Type B pancreatic cell (in vitro differentiated cells): ENCODE measurements around the gene MRGPRF. TPM values are rescaled to one million over a fixed set of nuclear protein-coding genes. Genes with fewer than 3 reads are reported as not detected.
A peak's percentile ranks its signal among the peaks of the same experiment; 100 is the strongest.
"Not testable (repeated sequence)": the region's sequence is repeated elsewhere in the genome, so short reads cannot be mapped to it uniquely, and the experiment has no call there.

ENCODE experiments used
- DNase-seq: peaks from one replicate; pipeline ENCODE4 v3.0.0; 2021; ENCODE audit warnings: mixed read lengths; ENCODE audit not compliant: unreplicated experiment; ENCODE audit errors: extremely low spot score
- H3K27ac Mint-ChIP-seq: 2 replicates; pipeline ENCODE4 v1.8.0; 2021; ENCODE audit warnings: mild to moderate bottlenecking, mixed read lengths
- H3K27me3 Mint-ChIP-seq: 2 replicates; pipeline ENCODE4 v1.8.0; 2021; ENCODE audit warnings: mixed read lengths
- H3K36me3 Mint-ChIP-seq: 2 replicates; pipeline ENCODE4 v1.8.0; 2021; ENCODE audit warnings: mixed read lengths
- H3K4me1 Mint-ChIP-seq: one replicate; pipeline ENCODE4 v1.8.0; 2021; ENCODE audit warnings: mixed read lengths; ENCODE audit not compliant: unreplicated experiment
- H3K4me3 Mint-ChIP-seq: 2 replicates; pipeline ENCODE4 v1.8.0; 2021; ENCODE audit warnings: mild to moderate bottlenecking, mixed read lengths
- H3K9me3 Mint-ChIP-seq: 2 replicates; pipeline ENCODE4 v1.8.0; 2021; ENCODE audit warnings: mixed read lengths
- CTCF ChIP-seq: fragments of 200-600 bp; sonication (generic); conservative IDR thresholded peaks from 2 replicates; pipeline ENCODE4 v1.5.0; 2021; ENCODE audit warnings: antibody characterized with exemption, mild to moderate bottlenecking
- total RNA-seq: library from RNA; stranded (reverse); gene quantifications from 2 replicates; pipeline ENCODE4 v1.2.1, GENCODE V29; 2021; ENCODE audit warnings: low replicate concordance

Gene MRGPRF
- total RNA-seq, 1 donor from 2014 or later: 1.4 TPM

- TF ChIP-seq CTCF: no peak
- H3K9me3 Mint-ChIP-seq: no peaks in the 10 kb centered on the region
- H3K4me1 Mint-ChIP-seq: peaks cover 27% of the 10 kb centered on the region
- no peaks in the 10 kb centered on the region for H3K36me3 Mint-ChIP-seq
- no peak overlapping the region for H3K4me3 Mint-ChIP-seq
- no peak for DNase-seq
- no peaks in the 10 kb centered on the region for H3K27me3 Mint-ChIP-seq
- no peak overlapping the region for H3K27ac Mint-ChIP-seq
Measured at GRCh38 chr11:68976095-68976494, 37.0 kb downstream of the MRGPRF start.

GRCh38 chr11:68974421-68975194, 38.4 kb downstream of the MRGPRF start:
- DNase-seq: no peak
- H3K4me1 Mint-ChIP-seq: peaks cover 27% of the 10 kb centered on the region
- H3K9me3 Mint-ChIP-seq: no peaks in the 10 kb centered on the region
- H3K27me3 Mint-ChIP-seq: no peaks in the 10 kb centered on the region
- H3K4me3 Mint-ChIP-seq: no peak overlapping the region
- H3K27ac Mint-ChIP-seq: no peak overlapping the region
- no peaks in the 10 kb centered on the region for H3K36me3 Mint-ChIP-seq
- TF ChIP-seq CTCF: no peak

- not testable (repeated sequence) for DNase-seq, H3K27me3 Mint-ChIP-seq, H3K4me3 Mint-ChIP-seq, H3K9me3 Mint-ChIP-seq, H3K36me3 Mint-ChIP-seq, H3K27ac Mint-ChIP-seq
- H3K4me1 Mint-ChIP-seq: peaks cover 27% of the 10 kb centered on the region
Measured at GRCh38 chr11:68973706-68974105, 39.3 kb downstream of the MRGPRF start.

GRCh38 chr11:68973219-68973618, 39.8 kb downstream of the MRGPRF start:
- Mint-ChIP-seq H3K27me3 (no peaks in the 10 kb centered on the region), H3K27ac (peak overlapping the region; percentile 63), H3K9me3 (no peaks in the 10 kb centered on the region), H3K36me3 (no peaks in the 10 kb centered on the region), H3K4me3 (no peak overlapping the region), H3K4me1 (peaks cover 27% of the 10 kb centered on the region)
- no peak for TF ChIP-seq CTCF
- DNase-seq: no peak

GRCh38 chr11:68970921-68971636, 42.0 kb downstream of the MRGPRF start:
- H3K27ac Mint-ChIP-seq: peak overlapping the region; percentile 55
- DNase-seq: no peak
- H3K27me3 Mint-ChIP-seq: no peaks in the 10 kb centered on the region
- no peaks in the 10 kb centered on the region for H3K9me3 Mint-ChIP-seq
- no peak for TF ChIP-seq CTCF
- H3K36me3 Mint-ChIP-seq: no peaks in the 10 kb centered on the region
- H3K4me1 Mint-ChIP-seq: peaks cover 22% of the 10 kb centered on the region
- no peak overlapping the region for H3K4me3 Mint-ChIP-seq

GRCh38 chr11:68969386-68969785, 43.7 kb downstream of the MRGPRF start:
- no peak for TF ChIP-seq CTCF
- no peaks in the 10 kb centered on the region for H3K9me3 Mint-ChIP-seq
- H3K27ac Mint-ChIP-seq: no peak overlapping the region
- peaks cover 18% of the 10 kb centered on the region for H3K4me1 Mint-ChIP-seq
- no peaks in the 10 kb centered on the region for H3K27me3 Mint-ChIP-seq
- DNase-seq: no peak
- H3K4me3 Mint-ChIP-seq: no peak overlapping the region
- H3K36me3 Mint-ChIP-seq: no peaks in the 10 kb centered on the region
